Inferior parietal cortex (tissue), 1 donor: ENCODE measurements around the gene CBR3.

ENCODE experiments used
- DNase-seq: peaks from one replicate; pipeline ENCODE4 v3.0.0-alpha.2; 2016; ENCODE audit errors: extremely low spot score

Gene CBR3

DNA sequence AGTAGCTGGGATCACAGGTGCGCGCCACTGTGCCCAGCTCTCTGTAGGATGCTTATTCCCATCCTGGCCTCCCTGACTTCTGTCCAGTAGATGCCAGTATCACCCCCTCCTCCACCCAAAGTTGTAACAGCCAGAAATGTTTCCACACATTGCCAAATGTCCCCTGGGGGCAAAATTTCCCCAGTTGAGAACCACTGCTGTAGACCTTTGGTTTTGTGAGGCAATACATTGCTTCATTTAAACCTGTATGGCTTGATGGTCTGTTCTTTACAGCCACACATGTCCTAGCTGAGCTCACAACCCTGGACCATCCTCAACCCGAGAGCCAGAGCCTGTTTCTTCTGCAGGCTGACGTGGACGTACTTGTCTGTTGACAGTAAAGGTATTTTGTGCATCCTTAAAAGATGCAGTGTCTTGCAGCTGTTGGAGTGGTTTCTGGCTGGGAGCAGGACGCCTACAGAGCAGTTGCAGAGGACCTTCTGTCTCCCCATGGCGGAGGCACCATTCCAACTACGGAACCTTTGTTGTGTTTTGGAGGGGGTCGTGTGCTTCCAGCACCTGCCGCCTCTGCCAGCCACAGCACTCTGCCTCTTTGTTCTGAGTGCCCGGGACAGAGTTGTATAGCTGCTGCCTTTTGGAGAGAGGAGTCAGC lies 48.4 kb downstream of the CBR3 start:
- no peak for DNase-seq

DNA sequence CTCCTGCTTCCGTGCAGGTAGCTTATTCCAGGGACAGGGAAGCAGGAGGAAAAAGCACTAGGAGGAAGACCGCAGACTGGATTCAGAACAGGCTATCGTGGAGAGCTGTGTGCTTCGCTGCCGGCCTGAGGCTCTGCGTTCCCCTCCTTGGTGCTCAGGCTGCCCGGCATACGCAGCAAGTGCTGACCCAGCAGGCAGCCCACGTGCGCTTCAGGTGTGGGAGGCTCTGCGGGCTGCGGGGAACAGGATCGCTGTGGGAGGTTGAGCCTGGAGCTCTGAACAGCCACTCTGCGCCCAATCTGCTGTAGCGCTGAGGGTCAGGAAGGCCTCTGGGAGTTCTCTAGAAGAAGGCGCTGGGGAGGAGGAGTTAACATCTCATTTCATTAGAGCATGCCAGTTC lies 49.7 kb downstream of the CBR3 start:
- DNase-seq: no peak

GRCh38 chr21:36185523-36185922 lies 50.6 kb downstream of the CBR3 start:
- no peak for DNase-seq

GRCh38 chr21:36186081-36186480 lies 51.2 kb downstream of the CBR3 start:
- DNase-seq: no peak

DNA sequence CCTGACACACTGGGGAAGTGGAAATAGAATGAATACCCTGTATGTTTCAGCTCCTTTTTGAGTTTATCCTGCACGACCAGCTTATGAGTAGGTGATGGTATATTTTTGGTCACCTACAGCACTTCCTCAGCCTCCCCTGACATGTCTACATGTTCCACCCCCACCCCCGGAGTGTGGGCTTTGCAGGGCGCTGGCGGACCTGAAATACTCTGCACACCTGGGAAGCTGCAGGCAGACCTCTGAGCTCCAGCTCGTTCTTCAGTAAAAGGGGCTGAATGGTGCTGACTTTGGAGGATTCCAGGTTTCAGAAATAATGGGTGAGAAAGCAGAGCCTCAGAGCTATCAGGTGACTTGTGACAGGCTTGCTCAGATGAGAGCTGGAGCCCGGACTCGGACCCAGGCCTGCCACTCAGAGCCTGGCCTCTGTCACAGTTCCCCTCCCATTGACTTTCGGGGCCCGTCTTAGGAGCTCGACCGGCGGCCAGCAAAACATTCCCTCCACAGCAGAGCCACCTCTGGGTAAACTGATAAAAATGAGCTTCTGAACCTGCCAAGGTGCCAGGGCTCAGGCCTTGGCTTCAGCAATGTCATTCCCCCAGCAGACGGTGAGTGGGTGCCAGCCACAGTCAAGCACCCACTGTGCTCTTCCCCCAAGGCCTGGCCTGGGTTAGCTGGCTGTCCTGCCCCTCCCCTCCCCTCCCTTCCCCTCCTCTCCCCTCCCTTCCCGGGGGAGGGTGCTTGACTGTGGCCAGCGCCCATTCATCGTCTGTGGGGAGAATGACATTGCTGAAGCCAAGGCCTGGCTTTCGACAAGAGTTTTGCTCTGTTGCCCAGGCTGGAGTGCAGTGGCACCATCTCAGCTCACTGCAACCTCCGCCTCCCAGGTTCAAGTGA lies 51.9 kb downstream of the CBR3 start:
- no peak for DNase-seq

DNA sequence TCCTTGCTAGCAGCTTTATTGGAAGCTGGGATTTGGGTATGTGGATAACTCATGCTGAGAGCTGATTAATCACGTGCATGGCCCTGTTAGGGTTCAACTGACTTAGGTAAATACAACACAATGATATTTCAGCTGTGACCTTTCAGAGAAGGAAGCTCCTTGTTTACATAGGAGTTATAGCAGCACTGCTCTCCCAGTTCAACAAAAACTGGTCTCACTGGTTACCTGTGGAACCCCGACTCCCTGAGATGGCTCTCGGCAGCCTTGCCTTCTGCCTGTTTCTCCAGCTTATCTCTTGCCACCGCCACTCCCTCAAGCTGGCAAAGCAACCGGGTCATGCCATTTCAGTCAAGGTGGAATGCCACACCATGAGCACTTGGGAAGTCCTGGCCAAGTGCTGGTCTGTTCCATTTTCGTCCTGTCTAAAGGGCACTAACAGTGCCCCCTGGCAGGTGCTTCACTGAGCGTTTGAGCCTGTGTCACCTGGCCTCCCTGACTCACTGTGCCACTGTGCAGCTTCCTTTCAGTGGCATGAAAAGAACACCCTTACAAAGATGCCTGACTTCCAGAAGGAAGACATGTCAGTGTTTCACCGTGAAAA lies 53.3 kb downstream of the CBR3 start:
- DNase-seq: no peak

- DNase-seq: no peak
Measured at GRCh38 chr21:36188937-36189336, 54.1 kb downstream of the CBR3 start.

DNA sequence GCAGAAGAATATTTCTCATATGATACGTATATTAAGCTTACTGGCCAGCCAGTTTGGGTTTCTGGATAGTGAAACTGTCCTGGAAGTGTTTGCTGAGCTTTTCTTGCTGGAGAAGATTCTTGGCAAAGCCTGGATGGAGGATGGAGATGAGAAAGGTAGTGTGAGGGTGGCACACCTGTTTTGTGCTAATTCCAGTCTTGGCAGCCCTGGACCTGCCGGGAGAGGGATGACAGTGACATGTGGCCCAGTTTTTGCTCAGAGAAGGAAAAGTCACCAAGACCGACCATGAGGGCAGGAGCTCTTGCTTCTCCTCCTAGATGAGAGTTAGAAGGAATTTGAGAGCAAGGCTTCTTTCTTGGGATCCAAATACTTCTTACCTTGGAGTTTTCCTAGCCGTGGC lies 55.9 kb downstream of the CBR3 start:
- DNase-seq: no peak

GRCh38 chr21:36193200-36193599 lies 58.3 kb downstream of the CBR3 start:
- no peak for DNase-seq

DNA sequence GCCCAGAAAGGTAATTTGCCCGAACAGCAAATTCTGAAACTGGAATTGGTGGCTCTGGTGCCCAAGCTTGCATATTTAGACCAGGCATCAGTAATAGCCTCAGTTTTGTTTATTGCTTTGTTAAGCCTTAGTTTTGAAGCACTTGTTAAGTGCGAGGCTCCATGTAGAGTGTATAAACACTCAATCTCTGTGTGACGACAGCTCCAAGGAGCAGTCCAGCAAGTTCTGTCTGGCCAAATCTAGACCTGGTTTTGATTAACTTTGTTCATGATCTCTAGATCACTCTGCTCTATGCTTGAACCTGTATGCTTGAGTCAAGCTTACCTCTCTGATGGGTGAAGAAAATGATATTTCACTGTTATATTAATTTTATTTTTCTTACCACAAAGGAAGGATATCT lies 59.1 kb downstream of the CBR3 start:
- no peak for DNase-seq

DNA sequence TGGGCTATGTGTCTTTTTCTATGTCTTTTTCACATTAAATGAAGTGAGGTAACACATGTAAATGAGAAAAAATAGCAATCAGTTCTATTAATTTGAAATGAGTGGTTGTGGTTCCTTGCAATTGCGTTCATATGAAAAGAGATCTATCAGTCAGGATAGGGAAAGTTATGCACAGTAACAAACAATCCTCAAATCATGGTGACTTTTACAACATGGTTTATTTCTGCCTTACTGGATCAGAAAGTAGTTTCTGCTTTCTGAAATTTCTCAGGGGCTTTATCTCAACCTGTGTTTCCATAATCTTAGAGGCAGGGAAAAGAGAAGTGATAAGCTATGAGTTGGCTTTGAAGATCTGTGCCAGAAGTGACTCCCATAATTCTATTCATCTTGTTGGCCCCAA lies 60.7 kb downstream of the CBR3 start:
- no peak for DNase-seq
